CD4-positive, alpha-beta memory T cell (primary cell): ENCODE measurements around the gene PTPRT. TPM values are rescaled to one million over a fixed set of nuclear protein-coding genes. Genes with fewer than 3 reads are reported as not detected.

Experiments
- CTCF ChIA-PET: fragments of 350-600 bp; sonication (Branson Sonifier 250); formaldehyde crosslinking; loops from one replicate; lab custom pipeline; 2021; ENCODE audit warnings: inconsistent platforms; ENCODE audit not compliant: partially characterized antibody; lab: Charles Lee
- POLR2A ChIA-PET: fragments of 350-600 bp; sonication (Branson Sonifier 250); formaldehyde crosslinking; loops from one replicate; lab custom pipeline; 2021; ENCODE audit not compliant: partially characterized antibody; lab: Charles Lee
- DNase-seq, 5 donors: peaks; one replicate each; pipeline versions ENCODE4 v3.0.0 to v3.0.0-alpha.2; 2020 to 2022; ENCODE audit warnings: mixed read lengths in 1 of 5
- H3K27ac ChIP-seq: one replicate; pipeline ENCODE4 v1.7.0; 2013; ENCODE audit warnings: low read depth, low read length
- H3K27me3 ChIP-seq: 2 replicates; pipeline ENCODE4 v1.7.0; 2013; ENCODE audit warnings: mild to moderate bottlenecking, low read length, moderate library complexity; ENCODE audit not compliant: insufficient read depth
- H3K36me3 ChIP-seq: 2 replicates; pipeline ENCODE4 v1.7.0; 2013; ENCODE audit warnings: mild to moderate bottlenecking, low read length, moderate library complexity; ENCODE audit not compliant: insufficient read depth
- H3K4me1 ChIP-seq: 2 replicates; pipeline ENCODE4 v1.7.0; 2013; ENCODE audit warnings: mild to moderate bottlenecking, low read length, moderate library complexity; ENCODE audit not compliant: insufficient read depth
- H3K4me3 ChIP-seq, 2 donors: one replicate each; pipeline ENCODE4 v1.7.0; 2013; ENCODE audit warnings: low read length in 2 of 2, mild to moderate bottlenecking in 1 of 2
- H3K9me3 ChIP-seq, 2 donors: one replicate each; pipeline ENCODE4 v1.7.0; 2013; ENCODE audit warnings: low read length in 2 of 2, control low read depth in 1 of 2; ENCODE audit not compliant: control insufficient read depth in 1 of 2
- H3K27ac Mint-ChIP-seq, 7 donors: one replicate each; pipeline ENCODE4 v1.8.0; 2020 to 2021; ENCODE audit warnings: mixed read lengths in 7 of 7, mild to moderate bottlenecking in 6 of 7, inconsistent platforms in 3 of 7, moderate library complexity in 3 of 7
- H3K27me3 Mint-ChIP-seq, 2 donors: one replicate each; pipeline ENCODE4 v1.8.0; 2020 to 2021; ENCODE audit warnings: mixed read lengths in 2 of 2
- H3K36me3 Mint-ChIP-seq, 2 donors: one replicate each; pipeline ENCODE4 v1.8.0; 2020 to 2021; ENCODE audit warnings: mixed read lengths in 2 of 2, inconsistent platforms in 1 of 2, mild to moderate bottlenecking in 1 of 2
- H3K4me1 Mint-ChIP-seq, 4 donors: one replicate each; pipeline ENCODE4 v1.8.0; 2020 to 2021; ENCODE audit warnings: mixed read lengths in 4 of 4, mild to moderate bottlenecking in 1 of 4
- H3K4me3 Mint-ChIP-seq, 8 donors: one replicate each; pipeline ENCODE4 v1.8.0; 2020 to 2021; ENCODE audit warnings: mixed read lengths in 8 of 8, mild to moderate bottlenecking in 7 of 8, moderate library complexity in 6 of 8, inconsistent platforms in 3 of 8
- H3K9me3 Mint-ChIP-seq, 8 donors: one replicate each; pipeline ENCODE4 v1.8.0; 2020 to 2021; ENCODE audit warnings: mixed read lengths in 8 of 8, mild to moderate bottlenecking in 5 of 8, inconsistent platforms in 3 of 8, moderate library complexity in 1 of 8
- intact Hi-C: fragments of 100-400 bp; cut with micrococcal nuclease; formaldehyde crosslinking; loops from one replicate; pipeline ENCODE4 v1.15.1; 2023
- polyA plus RNA-seq, 2 donors: library from polyadenylated mRNA; unstranded; fragments of 300-500 nt; fragmentation: Illumina TruSeq; gene quantifications; one replicate each; pipeline ENCODE4 v1.2.3, GENCODE V29; 2021
- total RNA-seq, 2 experiments: library from RNA; stranded (reverse); gene quantifications; one replicate each; pipeline ENCODE4 v1.2.3, GENCODE V29; 2021

The PTPRT gene
- total and polyA plus RNA-seq, 4 experiments from 2014 or later: not detected

DNA sequence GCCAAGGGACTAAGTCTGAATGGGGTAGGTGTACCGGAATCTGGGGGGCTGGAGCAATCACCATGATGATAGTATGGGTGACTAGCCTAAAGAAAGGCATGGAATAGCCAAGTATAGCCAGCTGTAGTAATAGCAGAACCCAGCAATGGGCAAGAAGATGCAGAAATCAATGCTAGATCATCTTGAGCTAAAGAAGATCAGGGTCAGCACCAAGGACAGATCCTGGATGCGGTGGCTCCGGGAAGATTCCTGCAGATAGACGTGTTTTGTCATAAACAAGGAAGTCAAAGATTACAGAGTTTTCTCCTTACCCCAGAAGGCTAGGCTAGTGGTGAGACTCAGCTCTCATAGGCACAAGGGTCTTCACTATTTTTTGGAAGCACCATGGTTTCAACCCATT lies 1009.9 kb downstream of the PTPRT start:
- ChIA-PET POLR2A (no interaction called here), CTCF (no interaction called here)
- Histone ChIP-seq H3K4me3 (no peak overlapping the region), H3K27me3 (no peaks in the 10 kb centered on the region), H3K27ac (no peak overlapping the region), H3K9me3 (no peaks in the 10 kb centered on the region), H3K4me1 (no peaks in the 10 kb centered on the region), H3K36me3 (no peaks in the 10 kb centered on the region)
- H3K27me3 Mint-ChIP-seq: no peaks in the 10 kb centered on the region
- no peaks in the 10 kb centered on the region for H3K36me3 Mint-ChIP-seq
- H3K4me3 Mint-ChIP-seq: no peak overlapping the region
- no peak overlapping the region for H3K27ac Mint-ChIP-seq
- no peak for DNase-seq
- no peaks in the 10 kb centered on the region for H3K4me1 Mint-ChIP-seq
- intact Hi-C loops: no loop called here
- H3K9me3 Mint-ChIP-seq: peaks cover 0 to 8% (median 3%) of the 10 kb centered on the region in 8 donors

DNA sequence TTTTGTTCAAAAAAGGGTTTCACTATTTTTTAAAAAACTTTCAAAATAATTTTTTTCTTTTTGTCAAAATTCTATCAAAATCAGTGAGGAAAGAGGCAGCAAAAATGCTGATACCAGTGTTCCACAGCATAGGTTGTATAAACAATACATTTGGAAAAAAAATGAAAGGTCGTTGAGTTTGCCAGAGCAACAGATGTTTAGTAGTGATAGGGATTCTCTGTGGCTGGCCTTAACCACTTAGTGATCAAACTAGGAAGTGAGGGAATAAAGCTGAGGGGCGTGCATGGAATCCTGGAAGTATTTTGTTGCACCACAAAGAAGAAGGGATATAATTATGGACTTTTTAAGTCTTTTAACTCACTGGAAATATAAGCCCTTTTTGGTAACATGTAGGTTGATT lies 1016.3 kb downstream of the PTPRT start:
- intact Hi-C loops: no loop called here

DNA sequence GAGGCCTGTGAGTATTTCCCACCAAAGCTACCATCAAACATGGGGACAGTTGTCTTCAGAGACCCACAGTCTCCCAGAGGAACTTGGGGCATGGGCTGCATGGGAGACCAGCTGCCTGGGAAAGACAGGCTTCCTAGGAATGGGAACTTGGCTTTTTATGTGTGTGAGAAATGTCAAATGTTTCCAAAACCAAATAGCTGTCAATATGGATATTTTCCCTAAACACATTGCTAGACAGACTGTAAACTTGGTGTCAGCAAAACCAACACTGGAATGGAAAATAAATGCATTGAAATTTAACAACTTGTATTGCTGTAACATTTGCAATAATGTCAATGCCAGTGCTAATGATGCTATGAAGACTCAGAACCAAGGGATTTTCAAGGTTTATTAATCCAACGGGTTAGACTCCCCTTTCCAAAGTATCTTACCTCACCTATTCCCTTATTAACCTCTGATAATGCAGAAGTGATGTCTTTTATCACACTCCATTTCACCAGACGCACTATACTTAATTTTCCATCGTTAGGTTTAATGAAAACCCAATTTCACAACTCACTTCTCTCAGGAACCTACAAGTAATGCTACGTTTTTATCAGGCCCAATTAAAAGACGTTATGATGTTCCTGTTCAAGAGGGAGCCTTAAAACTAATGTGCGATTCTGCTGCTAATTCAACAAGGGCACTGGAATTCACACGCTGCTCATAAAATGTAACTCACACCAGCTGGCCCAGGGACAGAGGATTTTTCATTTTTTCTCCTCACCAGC lies 1025.4 kb downstream of the PTPRT start:
- H3K27me3 ChIP-seq: no peaks in the 10 kb centered on the region
- no peak overlapping the region for H3K4me3 ChIP-seq
- no peaks in the 10 kb centered on the region for H3K9me3 ChIP-seq
- no peak overlapping the region for H3K27ac Mint-ChIP-seq
- H3K4me1 Mint-ChIP-seq: no peaks in the 10 kb centered on the region
- no peaks in the 10 kb centered on the region for H3K36me3 ChIP-seq
- peaks cover 0 to 10% (median 6%) of the 10 kb centered on the region in 8 donors for H3K9me3 Mint-ChIP-seq
- H3K4me3 Mint-ChIP-seq: no peak overlapping the region
- H3K36me3 Mint-ChIP-seq: no peaks in the 10 kb centered on the region
- no peaks in the 10 kb centered on the region for H3K27me3 Mint-ChIP-seq
- ChIA-PET CTCF (no interaction called here), POLR2A (no interaction called here)
- no peak for DNase-seq
- intact Hi-C loops: no loop called here
- H3K4me1 ChIP-seq: no peaks in the 10 kb centered on the region
- H3K27ac ChIP-seq: no peak overlapping the region

More for the DNA sequence above, 1016.3 kb downstream of the PTPRT start:
- H3K27ac ChIP-seq: no peak overlapping the region
- Mint-ChIP-seq H3K36me3 (no peaks in the 10 kb centered on the region), H3K9me3 (peaks cover 0 to 9% (median 3%) of the 10 kb centered on the region in 8 donors), H3K4me3 (no peak overlapping the region), H3K4me1 (no peaks in the 10 kb centered on the region), H3K27me3 (no peaks in the 10 kb centered on the region), H3K27ac (no peak overlapping the region)
- DNase-seq: no peak
- H3K36me3 ChIP-seq: no peaks in the 10 kb centered on the region
- no peaks in the 10 kb centered on the region for H3K27me3 ChIP-seq
- H3K4me1 ChIP-seq: no peaks in the 10 kb centered on the region
- POLR2A ChIA-PET: no interaction called here
- H3K9me3 ChIP-seq: no peaks in the 10 kb centered on the region
- no peak overlapping the region for H3K4me3 ChIP-seq
- CTCF ChIA-PET: no interaction called here

DNA sequence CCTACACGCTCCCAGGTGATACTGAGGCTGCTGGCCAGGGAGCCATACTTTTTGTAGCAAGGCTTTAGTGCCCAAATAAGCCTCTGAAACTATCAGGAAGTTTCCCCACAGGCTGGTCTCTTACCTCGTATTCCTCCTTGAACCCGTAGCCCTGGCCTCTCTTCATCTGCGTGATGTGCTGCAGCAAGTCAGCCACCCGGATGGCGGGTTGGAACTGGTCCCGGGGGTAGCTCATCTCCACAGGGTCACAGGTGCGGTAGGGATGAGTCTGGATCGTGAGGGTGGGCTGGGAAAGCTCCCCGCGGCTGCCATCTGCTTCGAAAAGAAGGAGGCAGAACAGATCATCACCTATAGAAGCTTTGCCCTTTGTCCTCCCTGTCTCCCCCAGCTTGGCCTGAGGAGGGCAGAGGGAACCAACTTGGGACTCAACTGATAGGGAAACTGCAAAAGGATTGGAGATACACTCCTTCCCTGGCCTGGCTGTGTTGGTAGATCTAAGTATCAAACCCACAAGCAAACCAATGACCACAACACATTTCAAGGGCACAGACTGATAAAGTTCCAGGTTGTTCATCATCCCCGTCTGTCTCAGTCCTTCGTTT lies 1028.4 kb downstream of the PTPRT start:
- intact Hi-C loops: no loop called here
- POLR2A ChIA-PET: no interaction called here
- Histone ChIP-seq H3K4me3 (no peak overlapping the region), H3K27ac (no peak overlapping the region), H3K9me3 (no peaks in the 10 kb centered on the region), H3K36me3 (no peaks in the 10 kb centered on the region), H3K4me1 (no peaks in the 10 kb centered on the region), H3K27me3 (no peaks in the 10 kb centered on the region)
- no peak overlapping the region for H3K27ac Mint-ChIP-seq
- DNase-seq: no peak
- no peaks in the 10 kb centered on the region for H3K4me1 Mint-ChIP-seq
- no peak overlapping the region for H3K4me3 Mint-ChIP-seq
- peaks cover 0 to 12% (median 4%) of the 10 kb centered on the region in 8 donors for H3K9me3 Mint-ChIP-seq
- CTCF ChIA-PET: no interaction called here
- H3K27me3 Mint-ChIP-seq: peaks cover 0 to 2% of the 10 kb centered on the region in 2 donors
- H3K36me3 Mint-ChIP-seq: no peaks in the 10 kb centered on the region

DNA sequence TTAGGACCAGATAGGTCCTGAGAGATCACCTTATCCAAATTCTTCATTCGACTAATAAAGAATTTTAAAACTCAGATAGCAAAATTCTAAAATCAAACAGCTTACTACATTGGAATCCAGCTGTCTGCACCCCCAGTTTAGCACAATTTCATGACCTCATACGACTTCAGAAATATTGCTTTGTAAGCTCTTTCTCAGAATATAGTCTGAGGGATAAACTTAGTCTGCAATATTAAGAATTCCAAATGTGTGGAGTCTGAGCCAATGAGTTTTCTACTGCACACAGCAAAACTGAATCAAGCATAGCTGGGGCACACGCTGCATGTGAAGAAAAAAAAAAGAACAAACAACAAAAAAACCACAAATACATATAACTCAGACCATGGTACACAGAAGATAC lies 1029.9 kb downstream of the PTPRT start:
- Mint-ChIP-seq H3K9me3 (peaks cover 0 to 16% (median 6%) of the 10 kb centered on the region in 8 donors), H3K36me3 (no peaks in the 10 kb centered on the region), H3K4me1 (no peaks in the 10 kb centered on the region), H3K27ac (no peak overlapping the region), H3K4me3 (no peak overlapping the region), H3K27me3 (peaks cover 0 to 2% of the 10 kb centered on the region in 2 donors)
- Histone ChIP-seq H3K36me3 (no peaks in the 10 kb centered on the region), H3K4me3 (no peak overlapping the region), H3K27me3 (no peaks in the 10 kb centered on the region), H3K4me1 (no peaks in the 10 kb centered on the region), H3K27ac (no peak overlapping the region), H3K9me3 (no peaks in the 10 kb centered on the region)
- intact Hi-C loops: no loop called here
- ChIA-PET CTCF (no interaction called here), POLR2A (no interaction called here)
- DNase-seq: no peak

DNA sequence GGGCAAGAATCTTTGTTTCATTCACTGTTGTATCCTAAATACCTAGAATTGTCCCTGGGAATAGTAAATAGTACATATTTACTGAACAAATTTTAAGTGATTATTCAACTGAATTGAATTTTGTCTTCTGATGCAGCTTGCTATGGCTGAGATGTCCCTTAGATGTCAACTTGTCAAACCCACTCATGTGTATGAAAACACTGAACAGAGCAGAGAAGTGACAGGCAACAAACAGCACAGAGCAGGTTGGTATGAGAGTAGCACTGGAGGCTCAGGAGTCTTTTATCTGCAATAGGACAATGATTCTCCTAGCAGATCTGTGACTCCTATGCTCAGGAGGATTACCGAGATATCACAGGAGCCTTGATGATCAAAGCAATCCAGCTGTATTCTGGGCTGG lies 1031.4 kb downstream of the PTPRT start:
- Histone ChIP-seq H3K27me3 (no peaks in the 10 kb centered on the region), H3K4me3 (no peak overlapping the region), H3K36me3 (no peaks in the 10 kb centered on the region), H3K27ac (no peak overlapping the region), H3K9me3 (no peaks in the 10 kb centered on the region), H3K4me1 (no peaks in the 10 kb centered on the region)
- Mint-ChIP-seq H3K27me3 (peaks cover 0 to 2% of the 10 kb centered on the region in 2 donors), H3K9me3 (peaks cover 0 to 16% (median 6%) of the 10 kb centered on the region in 8 donors), H3K4me1 (no peaks in the 10 kb centered on the region), H3K36me3 (no peaks in the 10 kb centered on the region), H3K4me3 (no peak overlapping the region), H3K27ac (no peak overlapping the region)
- no peak for DNase-seq
- intact Hi-C loops: no loop called here
- CTCF ChIA-PET: no interaction called here
- POLR2A ChIA-PET: no interaction called here

DNA sequence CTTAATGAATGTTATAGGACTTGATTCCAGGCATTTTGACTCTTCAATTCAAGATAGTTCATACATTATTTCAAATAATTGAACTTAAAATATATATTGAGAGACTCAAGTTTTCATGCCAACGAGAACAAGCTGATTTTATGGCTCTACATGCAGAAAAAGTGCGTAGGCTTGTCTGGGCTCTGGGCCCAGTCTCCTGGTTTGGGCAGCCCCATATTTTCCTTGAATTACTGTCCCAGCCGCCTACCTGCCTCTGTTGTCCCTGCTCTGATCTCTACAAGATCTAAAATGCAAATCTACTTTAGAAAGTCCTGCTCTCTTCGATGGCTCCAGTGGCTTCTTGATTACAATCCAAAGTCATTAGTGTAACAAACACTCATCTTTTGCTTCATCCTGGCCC lies 1034.1 kb downstream of the PTPRT start:
- no peaks in the 10 kb centered on the region for H3K9me3 ChIP-seq
- no peaks in the 10 kb centered on the region for H3K27me3 ChIP-seq
- H3K27ac ChIP-seq: no peak overlapping the region
- H3K4me3 Mint-ChIP-seq: no peak overlapping the region
- POLR2A ChIA-PET: no interaction called here
- H3K36me3 ChIP-seq: no peaks in the 10 kb centered on the region
- no peak for DNase-seq
- H3K36me3 Mint-ChIP-seq: no peaks in the 10 kb centered on the region
- H3K27me3 Mint-ChIP-seq: peaks cover 0 to 2% of the 10 kb centered on the region in 2 donors
- no peaks in the 10 kb centered on the region for H3K4me1 ChIP-seq
- no peak overlapping the region for H3K4me3 ChIP-seq
- peaks cover 0 to 13% (median 6%) of the 10 kb centered on the region in 8 donors for H3K9me3 Mint-ChIP-seq
- H3K27ac Mint-ChIP-seq: no peak overlapping the region
- CTCF ChIA-PET: no interaction called here
- intact Hi-C loops: no loop called here
- H3K4me1 Mint-ChIP-seq: no peaks in the 10 kb centered on the region
